ENCODE measurements around the gene FOXD4L1. TPM values are rescaled to one million over a fixed set of nuclear protein-coding genes. Genes with fewer than 3 reads are reported as not detected.

FOXD4L1 gene
- total RNA-seq, result under 0.01 and 0.06 TPM in 2 replicates

DNA sequence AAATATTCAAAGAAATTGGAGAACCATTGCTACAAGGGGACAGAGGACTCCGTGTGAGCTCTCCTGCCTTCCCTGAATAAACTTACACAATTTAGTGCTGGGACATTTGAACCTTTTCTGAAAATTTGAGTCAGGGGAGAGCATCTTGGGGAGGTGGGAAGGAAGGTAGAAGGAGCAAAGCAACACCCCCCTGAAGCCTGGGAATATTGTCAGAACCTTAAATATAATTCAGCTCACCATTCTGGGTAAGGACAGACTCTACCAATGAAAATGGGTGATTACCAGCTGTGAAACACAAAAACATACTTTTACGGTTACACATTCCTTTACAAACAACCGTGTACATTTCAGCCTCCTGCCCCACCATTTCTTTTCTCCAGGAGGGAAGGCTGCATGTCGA lies at the start of gene FOXD4L1:
Gene FOXD4L1 (plus strand): TSS at position 301 of the 400 bp plus-strand sequence. CDS start 592 bp downstream, outside the sequence.

Other genes starting within 250 kb of the FOXD4L1 start
- 0.16 and 0.31 TPM in 2 replicates for gene PAX8, start 219.7 kb upstream of the FOXD4L1 start, total RNA-seq
- gene ZNG1B, start 61.0 kb upstream of the FOXD4L1 start, total RNA-seq, result 21.9 and 60.9 TPM in 2 replicates
- gene RABL2A, start 128.6 kb downstream of the FOXD4L1 start, total RNA-seq, result 1.6 and 7.2 TPM in 2 replicates